GM19397 (cell line): ENCODE results near the gene PTPRN2.

ENCODE experiments used
- ATAC-seq: cut with Tn5 transposase; IDR thresholded peaks from one replicate; pipeline ENCODE4 v1.9.1; 2021; ENCODE audit warnings: mild to moderate bottlenecking, moderate library complexity; ENCODE audit not compliant: unreplicated experiment

The PTPRN2 gene

DNA sequence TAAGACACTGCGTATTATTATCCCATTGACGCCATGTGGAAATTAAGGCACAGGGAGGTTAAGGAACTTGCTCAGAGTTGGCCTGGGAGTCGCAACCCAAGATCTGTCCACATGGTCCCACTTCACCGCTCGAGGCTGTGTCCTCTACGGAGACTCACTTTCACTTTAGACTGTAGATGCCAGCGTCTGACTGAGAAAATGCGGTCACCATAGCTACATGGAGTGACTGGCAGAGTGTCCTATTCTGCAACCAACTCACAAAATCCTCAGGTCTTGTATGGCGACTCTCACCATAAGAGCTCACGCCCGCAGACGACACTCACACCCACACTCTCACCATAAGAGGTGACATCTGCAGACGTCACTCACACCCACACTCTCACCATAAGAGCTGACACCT is 257.9 kb downstream of the PTPRN2 start:
- no peak for ATAC-seq

DNA sequence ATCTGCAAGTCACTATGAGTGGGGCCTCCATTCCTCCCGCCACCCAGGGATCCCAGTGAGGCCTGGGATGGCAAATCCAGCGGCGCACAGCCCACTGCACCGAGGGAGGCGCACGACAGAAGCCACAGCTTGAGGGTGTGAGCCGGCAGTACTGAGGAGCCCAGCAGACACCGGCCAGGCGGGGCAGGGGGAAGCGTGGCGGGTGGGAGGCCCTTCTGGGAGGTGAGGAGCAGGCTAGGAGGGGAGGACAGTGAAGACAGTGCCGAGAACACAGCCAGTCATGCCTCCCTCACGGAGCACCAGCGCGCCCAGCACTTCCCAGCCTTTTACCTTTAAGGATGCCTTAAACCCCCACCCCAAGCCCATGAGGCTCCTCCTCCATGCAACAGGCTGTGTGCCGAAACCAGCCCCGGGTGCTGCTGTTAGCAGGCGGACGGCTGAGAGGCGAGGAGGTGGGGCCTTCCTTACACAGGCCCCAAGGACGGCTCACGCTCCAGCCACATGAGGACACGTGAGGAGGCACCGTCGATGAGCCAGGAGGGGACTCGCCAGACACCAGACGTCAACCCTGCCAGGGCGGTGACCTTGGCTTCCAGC is 258.5 kb downstream of the PTPRN2 start:
- ATAC-seq = no peak

DNA sequence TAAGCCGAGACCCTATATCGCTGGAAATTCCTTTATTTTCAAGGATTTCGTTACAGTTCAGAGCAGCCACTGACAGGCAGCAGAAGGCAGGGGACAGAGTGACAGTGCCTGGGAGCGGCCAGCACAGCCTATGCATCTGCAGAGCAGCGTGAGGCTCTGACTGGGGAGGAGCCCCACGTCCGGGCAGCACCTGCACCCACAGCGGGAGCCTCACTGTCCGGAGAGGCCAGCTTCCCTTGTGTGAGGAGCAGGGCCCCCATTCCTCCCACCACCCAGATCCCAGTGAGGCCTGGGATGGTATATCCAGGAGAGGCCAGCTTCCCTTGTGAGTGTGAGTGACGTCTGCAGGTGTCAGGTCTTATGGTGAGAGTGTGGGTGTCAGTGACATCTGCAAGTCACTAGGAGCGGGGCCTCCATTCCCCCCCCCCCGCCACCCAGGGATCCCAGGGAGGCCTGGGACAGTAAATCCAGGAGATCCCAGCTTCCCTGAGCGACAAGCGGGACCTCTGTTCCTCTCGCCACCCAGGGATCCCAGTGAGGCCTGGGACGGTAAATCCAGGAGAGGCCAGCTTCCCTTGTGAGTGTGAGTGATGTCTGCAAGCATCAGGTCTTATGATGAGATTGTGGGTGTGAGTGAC is 259.1 kb downstream of the PTPRN2 start:
- no peak for ATAC-seq

DNA sequence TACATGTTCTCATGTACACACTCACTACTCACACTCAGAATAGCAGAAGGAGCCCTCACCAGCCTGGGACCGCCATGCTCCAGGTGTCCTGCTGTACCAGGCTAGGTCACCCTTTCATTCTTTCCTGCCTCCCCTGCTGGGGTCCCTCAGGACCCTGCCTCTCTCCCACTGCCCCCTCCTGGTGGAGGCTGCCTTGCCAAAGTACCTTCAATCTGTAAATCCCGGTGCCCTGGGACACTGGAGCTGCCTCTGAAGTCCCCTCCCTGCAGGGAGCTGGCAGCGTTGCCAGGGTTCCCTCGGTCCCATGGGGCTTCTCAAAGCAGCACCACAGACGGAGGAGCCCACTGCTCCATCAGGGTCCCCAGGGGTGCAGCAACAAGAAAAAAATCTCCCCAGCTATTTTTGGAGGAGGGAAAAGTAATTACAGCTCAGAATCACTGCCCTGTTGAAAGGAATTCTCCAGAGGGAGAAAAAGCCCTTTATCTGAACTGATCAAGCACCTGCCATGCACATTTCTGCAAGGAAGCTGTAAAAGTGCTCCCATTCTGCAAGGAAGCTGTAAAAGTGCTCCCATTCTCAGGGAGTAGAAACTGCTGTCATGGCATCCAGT is 259.9 kb downstream of the PTPRN2 start:
- no peak for ATAC-seq

DNA sequence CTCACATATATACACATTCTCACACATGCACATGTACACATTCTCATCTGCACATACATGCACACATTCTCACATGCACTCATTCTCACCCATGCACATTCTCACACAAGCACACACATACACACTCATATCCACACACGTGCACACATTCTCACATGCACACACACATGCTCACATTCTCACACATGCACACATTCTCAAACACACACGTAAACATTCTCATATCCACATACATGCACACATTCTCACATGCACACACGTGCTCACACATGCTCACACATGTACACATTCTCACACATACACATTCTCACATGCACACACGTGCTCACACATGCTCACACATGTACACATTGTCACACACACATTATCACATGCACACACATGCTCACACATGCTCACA is 260.6 kb downstream of the PTPRN2 start:
- ATAC-seq = no peak

DNA sequence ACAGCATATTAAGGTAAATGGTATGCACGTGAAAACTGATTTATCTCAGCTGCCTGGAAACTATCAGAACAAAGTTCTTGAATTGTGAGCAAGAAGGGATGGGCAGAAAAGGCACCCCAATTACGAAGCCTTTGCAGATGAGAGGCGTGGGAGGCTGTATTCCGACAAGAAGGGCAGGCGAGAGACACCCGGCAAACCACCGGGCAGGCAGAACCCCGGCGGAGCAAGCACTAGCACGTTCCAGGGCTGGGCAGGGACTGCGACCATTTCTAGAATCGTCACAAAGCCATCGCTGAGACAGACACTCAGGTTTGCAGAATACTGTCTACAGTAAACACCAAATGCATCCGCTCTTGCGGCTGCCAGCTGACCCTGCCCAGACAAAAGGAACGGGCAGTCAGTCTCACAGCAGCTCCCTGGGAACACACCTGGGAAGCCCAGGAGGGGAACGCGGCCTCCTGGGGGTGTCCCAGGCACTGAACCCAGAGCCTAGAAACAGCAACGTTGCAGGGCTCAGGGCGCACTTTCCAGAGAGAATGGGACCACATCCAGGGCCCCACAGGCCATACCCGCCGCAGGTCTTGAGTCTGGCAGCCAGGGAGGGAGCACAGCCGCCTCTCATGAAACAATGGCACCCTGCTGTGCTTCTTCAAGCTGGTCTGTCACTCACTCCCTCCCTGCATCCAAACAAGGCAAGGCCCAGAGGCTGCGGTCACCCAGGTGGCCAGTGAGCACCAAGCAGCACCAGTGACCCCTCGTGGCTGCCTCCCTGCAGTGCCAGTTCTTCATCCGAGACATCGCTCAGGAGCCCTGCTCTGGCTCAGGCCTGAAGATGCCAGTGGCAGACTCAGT is 261.9 kb downstream of the PTPRN2 start:
- ATAC-seq = no peak

DNA sequence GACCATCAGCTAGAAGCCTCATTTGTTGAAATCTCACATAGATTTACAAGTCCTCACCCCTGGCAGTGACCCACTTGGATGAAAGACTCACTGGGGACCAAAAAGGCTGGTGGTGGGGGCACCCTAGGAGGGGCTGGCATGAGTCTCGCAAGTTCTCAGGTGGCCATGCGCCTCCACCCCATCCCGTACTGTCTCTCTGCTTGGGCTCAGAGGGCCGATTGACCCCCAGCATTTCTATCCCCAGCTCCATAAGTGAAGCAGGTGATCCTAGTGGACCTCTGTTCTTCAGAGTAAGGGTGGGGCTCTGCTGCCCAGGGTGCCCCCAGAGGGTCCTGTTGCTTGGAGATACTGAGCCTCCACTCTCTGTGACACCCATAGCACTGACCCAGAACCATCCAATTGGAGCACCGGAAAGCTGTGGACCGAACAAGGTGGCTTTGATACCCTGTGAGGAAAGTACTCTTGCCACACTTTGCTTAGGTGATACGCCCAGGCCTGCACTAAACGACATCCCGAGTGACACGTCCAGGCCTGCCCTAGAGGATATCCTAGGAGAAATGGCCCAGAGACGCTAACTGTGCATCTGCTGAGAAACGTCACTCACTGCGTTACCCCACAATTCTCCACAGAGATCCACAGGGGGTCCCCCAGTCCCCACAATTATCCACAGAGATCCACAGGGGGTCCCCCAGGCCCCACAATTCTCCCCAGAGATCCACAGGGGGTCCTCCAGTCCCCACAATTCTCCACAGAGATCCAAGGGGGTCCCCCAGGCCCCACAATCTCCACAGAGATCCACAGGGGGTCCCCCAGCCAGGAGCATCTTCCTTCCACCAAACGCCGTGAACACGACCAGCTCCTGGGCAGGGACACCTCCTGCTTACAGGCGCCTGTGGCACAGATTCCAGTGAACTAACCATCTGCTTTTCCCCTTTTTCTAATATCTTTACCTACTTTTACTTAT is 262.9 kb downstream of the PTPRN2 start:
- no peak for ATAC-seq

DNA sequence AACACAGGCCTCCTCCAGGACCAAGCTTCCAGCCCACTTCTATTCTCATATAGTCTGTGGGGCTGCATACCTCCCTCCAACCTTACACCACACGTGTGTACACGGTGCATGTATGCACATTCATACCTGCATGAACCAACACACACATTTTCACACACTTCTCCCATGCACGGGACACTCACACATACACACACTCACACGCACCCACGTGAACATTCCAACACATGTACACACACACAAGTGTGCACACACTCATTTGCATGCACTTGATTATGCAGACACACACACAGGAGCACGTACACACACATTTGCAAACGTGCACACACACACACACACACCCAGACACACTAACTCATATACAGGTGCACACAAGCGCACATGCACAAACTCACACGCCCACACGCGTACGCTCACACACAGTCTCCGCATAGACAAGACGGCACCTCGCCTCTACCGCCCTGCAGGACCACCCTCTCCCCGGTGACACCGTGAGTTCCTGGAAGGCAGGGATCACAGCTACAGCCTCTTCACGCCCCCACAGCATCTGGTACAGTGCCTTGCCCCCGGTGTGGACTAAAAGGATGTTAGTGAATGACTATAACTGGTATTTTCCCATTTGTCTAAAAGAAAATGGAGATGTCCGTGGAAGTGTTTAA is 263.8 kb downstream of the PTPRN2 start:
- ATAC-seq = no peak

DNA sequence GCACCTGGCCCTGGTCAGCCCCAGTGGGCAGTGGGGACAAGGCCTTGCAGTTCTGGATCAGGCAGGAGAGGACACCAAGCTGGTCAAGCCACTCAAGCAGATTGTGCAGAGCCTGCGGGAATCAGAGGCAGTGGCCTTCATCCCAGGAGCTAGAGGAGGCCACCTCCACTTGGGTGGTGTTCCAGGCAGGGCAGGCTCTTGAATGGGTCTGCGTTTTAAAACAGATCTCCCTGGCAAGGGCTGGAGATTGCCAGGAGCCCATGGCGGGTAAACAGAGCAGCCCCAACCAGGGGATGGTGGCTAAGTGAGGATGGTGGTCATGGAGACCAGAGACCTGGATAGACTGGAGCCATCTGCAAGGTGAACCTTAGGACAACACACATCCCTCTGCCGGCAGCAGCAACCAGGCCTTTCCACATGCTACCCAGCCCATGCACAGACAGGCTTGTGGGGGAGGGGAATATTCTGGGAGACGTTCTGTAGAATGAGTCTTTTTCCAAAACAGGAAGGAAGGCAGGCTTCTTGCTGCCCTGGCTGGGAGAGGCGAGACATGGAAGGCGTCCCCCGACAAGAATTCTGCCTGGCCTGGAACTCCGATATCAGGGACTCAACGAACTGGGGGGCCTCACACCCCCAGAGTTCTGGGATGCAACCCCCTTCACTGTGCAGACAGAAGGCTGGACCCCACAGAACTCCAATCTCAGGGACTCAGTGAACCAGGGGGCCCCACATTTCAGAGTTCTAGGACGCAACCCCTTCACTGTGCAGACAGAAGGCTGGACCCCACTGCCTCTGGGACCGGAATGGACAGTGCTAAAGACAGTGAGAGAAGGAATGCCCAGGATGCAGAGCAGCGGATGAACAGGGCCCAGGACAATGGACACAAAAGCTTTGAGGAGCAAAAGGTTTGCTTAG is 264.8 kb downstream of the PTPRN2 start:
- no peak for ATAC-seq

DNA sequence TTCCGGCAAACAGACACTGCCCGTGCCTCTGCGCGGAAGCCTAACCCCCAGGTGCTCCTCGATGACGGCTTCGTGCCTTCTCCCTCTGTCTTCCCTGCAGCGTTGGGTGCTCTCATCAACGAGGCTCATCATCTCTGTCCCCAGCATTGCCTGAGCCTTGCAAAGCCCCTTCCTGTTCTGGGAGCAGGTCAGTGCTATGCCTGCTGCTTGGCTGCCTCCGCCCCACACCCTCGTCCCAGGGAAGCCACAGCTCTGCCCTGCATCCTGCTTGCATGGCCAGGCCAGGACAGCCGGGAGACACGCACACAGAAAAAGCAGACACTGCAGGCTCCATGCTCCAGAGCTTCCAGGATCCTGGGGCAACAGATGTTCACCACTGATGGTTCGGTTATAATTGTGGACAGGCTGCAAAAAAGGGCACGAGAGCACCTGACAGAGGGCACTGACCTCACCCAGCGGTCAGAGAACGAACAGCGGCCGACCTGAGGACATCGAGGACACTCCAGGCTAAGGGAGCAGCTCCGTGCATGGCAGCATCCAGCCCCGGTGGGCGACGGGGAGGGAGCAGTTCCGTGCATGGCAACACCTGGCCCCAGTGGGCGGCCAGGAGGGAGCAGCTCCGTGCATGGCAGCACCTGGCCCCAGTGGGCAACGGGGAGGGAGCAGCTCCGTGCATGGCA is 265.5 kb downstream of the PTPRN2 start:
- ATAC-seq = no peak

DNA sequence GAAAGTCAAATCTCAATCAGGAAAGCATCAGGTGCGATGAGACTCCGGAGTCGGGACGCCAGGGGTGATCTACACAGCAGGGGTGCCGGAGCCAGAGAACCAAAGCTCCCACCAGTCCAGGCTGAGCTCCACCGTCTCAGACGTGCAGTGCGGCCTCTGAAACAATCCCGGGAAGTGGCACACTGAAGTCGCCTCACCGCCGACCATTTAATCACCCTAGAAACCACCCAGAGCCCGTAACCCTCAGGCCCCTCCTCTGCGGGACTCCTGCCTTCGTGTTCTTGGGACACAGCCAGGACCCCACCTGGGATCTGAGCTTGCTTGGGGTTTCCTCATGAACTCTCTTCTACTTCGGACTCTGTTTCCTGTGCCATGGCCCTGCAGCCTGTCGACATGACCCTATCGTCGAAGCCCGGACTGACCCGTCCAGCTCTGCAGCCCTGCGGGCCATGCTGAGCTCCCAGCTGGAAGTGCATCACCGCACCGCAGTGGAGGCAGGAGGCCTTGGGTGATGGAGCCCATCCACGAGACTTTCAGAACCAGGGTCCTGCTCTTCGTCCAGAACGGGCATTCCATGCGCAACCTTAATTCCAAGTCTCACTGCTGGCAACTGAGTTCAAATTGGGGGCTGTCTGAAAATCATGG is 266.4 kb downstream of the PTPRN2 start:
- no peak for ATAC-seq

DNA sequence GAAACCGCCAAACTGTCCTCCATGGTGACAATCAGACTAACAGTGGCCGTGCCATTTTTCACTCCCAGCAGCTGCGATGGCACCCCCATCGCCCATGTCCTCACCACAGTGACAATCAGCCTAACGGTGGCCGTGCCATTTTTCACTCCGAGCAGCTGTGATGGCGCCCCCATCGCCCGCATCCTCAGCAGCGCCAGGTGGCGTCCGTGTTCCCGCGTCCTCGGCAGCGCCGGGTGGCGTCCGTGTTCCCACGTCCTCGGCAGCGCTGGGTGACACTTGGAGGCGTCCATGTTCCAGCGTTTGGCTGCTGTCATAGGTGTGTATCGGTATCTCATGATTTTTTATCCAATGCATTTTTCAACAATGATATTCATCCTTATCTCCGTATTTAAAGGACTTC is 267.3 kb downstream of the PTPRN2 start:
- ATAC-seq = no peak

DNA sequence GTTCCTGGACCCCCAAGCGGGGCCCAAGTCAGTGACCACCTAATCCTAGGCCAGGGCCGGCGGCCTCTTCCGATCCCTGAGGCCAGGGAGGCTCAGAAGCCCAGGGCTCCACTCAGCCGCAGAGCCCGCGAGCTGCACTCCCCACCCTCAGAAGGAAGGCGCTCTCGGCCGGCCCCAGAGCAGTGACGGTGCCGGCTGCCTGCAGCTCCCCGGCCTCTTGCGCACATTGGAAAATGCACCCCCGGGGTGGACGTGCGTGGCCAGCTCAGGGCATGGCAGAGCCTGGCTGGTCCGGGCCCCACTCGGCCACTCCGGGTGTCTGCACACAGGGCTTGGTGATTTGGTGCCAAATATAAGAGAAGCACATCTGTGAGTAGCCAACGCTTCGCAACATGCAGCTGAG is 269.1 kb downstream of the PTPRN2 start:
- no peak for ATAC-seq

DNA sequence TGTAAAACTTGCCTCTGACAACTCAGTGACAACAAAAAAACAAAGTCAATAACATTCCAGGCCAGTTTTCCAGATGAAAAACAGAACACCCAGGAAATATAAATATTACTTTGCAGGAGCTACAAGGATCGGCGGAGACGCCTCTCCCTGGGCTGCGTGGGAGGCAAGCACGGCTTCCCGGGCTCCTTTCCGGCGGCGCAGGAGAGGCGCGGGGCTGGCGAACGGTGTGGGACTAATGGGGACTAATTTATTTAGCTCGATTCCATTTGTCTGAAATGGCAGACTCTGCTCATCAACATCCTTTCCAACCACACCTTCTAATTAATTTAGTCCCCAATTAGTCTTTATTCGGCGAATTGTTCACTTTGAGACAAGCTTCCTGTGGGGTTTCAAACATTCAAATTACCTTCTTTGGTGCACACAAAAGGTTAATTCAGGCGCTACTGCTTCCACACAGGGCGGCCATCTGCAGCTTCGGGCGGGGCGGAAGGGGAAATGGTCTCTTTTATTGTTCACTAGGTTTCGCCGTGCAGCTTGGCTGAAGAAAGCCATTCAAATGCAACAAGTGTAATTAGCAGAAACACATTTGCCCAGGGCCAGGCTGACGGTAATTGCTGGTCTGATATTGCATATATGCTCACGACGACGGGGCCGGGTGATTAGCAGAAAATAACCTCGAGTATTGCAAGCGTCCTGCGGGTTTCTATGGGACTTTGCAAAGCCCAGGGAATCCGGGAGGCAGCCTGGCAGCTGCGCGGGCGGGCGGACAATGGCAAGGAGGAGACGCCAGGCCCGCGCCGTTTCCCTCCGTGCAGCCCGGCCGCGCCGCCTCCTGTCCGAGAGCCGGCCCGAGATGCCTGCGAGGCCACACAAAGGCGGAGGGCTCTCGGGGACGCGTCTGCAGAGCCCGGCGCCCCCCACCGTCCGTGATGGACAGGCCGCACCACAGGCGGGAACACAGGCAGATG is 270.1 kb downstream of the PTPRN2 start:
- ATAC-seq = no peak

DNA sequence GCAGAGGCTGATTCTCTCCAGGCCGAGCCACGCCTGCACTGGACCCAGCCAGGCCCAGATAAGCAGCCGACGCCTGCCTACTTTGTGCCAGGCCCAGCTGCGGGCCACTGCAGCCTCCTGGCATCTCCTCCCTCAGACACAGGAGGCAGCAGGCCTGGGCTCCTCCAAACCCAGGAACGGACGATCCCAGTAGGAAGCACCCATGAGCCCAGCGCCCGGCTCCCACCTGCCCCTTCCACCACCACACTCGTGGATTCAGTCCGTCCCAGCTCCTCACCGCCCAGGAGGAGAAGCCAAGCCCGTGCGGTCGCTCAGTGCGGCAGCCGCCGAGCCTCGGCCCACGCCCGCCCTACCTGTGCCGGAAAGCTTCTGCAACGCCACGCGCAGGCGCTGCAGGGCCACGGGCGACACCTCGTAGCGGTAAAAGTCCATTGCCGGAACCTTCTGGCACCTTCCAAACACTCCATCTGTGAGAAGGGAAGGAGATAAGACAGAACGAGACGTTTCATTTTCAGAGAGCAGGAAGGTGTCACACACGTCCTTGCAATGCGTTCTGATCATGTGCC is 271.1 kb downstream of the PTPRN2 start:
- no peak for ATAC-seq

DNA sequence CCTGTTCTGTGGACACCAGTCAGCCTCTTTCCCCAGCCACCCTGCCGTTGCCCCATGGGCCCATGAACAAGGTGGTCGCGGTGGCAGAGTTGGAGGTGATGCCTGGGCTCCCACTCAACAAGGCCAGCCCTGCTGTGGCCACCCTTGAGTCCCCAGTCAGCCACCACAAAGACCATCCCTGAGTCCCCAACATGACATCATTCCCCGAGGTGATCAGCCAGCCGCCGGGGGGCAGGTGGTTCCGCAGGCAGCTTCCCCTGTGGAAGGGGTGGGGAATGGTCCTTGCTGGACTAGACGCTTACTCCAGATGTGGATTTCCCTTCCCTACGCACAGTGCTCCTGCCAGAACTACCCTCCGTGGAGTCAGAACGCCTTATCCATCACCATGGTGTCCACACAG is 271.7 kb downstream of the PTPRN2 start:
- ATAC-seq = no peak
